ENCODE measurements around the gene MAPK8IP3. TPM values are rescaled to one million over a fixed set of nuclear protein-coding genes. Genes with fewer than 3 reads are reported as not detected.

Gene MAPK8IP3
- total and polyA plus RNA-seq, 3 experiments from 2014 or later = 2.3 to 63.2 (median 57.1) TPM

DNA sequence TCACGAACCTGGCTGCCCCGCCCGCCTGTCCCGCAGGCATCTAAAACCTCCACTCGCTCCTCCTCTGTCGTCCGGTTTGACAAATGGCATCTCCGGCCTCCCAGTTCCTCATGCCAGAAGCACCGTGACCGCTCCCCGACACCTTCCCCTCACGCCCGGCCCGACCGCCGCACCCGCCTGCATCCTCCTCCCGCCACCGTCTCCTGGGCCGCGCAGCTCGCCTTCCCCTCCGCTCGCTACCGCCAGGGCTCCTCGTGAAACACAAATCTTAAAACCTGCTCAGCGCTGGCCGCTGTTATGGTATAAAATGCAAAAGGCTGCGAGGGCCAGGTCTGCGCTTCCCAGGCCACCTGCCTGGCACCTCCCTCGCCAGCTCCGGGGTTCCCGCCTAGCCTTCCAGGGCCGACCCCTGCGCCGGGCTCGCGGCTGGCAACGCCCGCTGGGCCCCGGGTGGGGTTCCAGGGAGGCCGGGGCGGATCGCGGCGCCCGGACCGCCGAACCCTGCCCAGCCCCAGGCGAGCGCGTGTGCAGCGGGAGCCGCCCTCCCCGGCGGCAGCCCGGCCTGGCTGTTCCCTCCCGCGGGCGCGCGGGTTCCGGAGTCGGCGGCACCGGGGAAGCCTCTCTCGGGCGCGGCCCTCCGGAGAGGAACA lies 75.9 kb downstream of the MAPK8IP3 start:
- CTCF ChIA-PET = interaction anchor here (0.8 to 3.5 kb wide), 10 partner anchors 9 to 183 kb away, joined by 3 to 24 read pairs (median 6); partner anchors contain the start of genes EME2, MAPK8IP3, MRPS34 and RPS2
- peak overlapping the region; percentile 65 to 96 (median 86) for H3K27ac Mint-ChIP-seq
- H3K4me1 ChIP-seq (ENCODE audit: insufficient read depth, low read length) = peaks cover 35% of the 10 kb centered on the region

GRCh38 chr16:1782408-1783264 lies 76.6 kb downstream of the MAPK8IP3 start, which contains the start of the genes NUBP2 and SPSB3:
Gene NUBP2, plus strand, starts transcription at chr16:1782960. Its CDS starts 61 bp downstream, at chr16:1783021.
Gene SPSB3, minus strand, starts transcription at chr16:1782571. Its CDS starts 1,088 bp downstream, at chr16:1781483.
- peaks cover 35% of the 10 kb centered on the region for H3K4me1 ChIP-seq (ENCODE audit: insufficient read depth, low read length)
- peak within 1 kb of the TSS; percentile 87 to 97 (median 92) for H3K27ac Mint-ChIP-seq
- peak; percentile 98 to 99 (median 98) for DNase-seq
- H3K27ac ChIP-seq (ENCODE audit: low read depth, low read length) = peak within 1 kb of the TSS; percentile 86
- peaks cover 9% of the 10 kb centered on the region for H3K36me3 ChIP-seq (ENCODE audit: insufficient read depth, low read length)
- H3K9me3 ChIP-seq (ENCODE audit: low read length) = no peaks in the 10 kb centered on the region
- H3K9me3 Mint-ChIP-seq = no peaks in the 10 kb centered on the region
- H3K36me3 Mint-ChIP-seq = peaks cover 0 to 46% (median 0%) of the 10 kb centered on the region in 3 donors
- H3K4me3 ChIP-seq (ENCODE audit: low read length) = peak within 1 kb of the TSS; percentile 82
- ChIA-PET CTCF (interaction anchor here (0.8 to 3.5 kb wide), 12 partner anchors 9 to 362 kb away, joined by 3 to 24 read pairs (median 4); partner anchors contain the start of genes EME2, FAHD1, HAGH and MAPK8IP3), POLR2A (interaction anchor here (0.5 to 3.1 kb wide), 19 partner anchors 9 to 432 kb away, joined by 3 to 52 read pairs (median 7); partner anchors contain the start of genes EME2, FAHD1, HAGH and JPT2)
- H3K4me3 Mint-ChIP-seq = peak within 1 kb of the TSS; percentile 89 to 96 (median 92)
- peaks cover 0 to 2% of the 10 kb centered on the region in 2 donors for H3K27me3 Mint-ChIP-seq
- peaks cover 18 to 53% (median 26%) of the 10 kb centered on the region in 3 donors for H3K4me1 Mint-ChIP-seq
- H3K27me3 ChIP-seq (ENCODE audit: insufficient read depth, low read length, poor library complexity, severe bottlenecking) = no peaks in the 10 kb centered on the region

More for the DNA sequence above, 75.9 kb downstream of the MAPK8IP3 start:
- Mint-ChIP-seq H3K4me1 (peaks cover 18 to 51% (median 26%) of the 10 kb centered on the region in 3 donors), H3K27me3 (peaks cover 0 to 2% of the 10 kb centered on the region in 2 donors), H3K9me3 (no peaks in the 10 kb centered on the region), H3K4me3 (peak overlapping the region; percentile 80 to 95 (median 92)), H3K36me3 (peaks cover 0 to 46% (median 0%) of the 10 kb centered on the region in 3 donors)
- Histone ChIP-seq H3K36me3 (ENCODE audit: insufficient read depth, low read length) (peaks cover 1% of the 10 kb centered on the region), H3K27me3 (ENCODE audit: insufficient read depth, low read length, poor library complexity, severe bottlenecking) (no peaks in the 10 kb centered on the region), H3K27ac (ENCODE audit: low read depth, low read length) (peak overlapping the region; percentile 86), H3K4me3 (ENCODE audit: low read length) (peak overlapping the region; percentile 82), H3K9me3 (ENCODE audit: low read length) (no peaks in the 10 kb centered on the region)
- POLR2A ChIA-PET = interaction anchor here (0.8 to 3.1 kb wide), 16 partner anchors 9 to 432 kb away, joined by 3 to 52 read pairs (median 8); partner anchors contain the start of genes EME2, FAHD1, HAGH and JPT2
- DNase-seq = peak in 2 of 5 donors; percentile 24 to 35

DNA sequence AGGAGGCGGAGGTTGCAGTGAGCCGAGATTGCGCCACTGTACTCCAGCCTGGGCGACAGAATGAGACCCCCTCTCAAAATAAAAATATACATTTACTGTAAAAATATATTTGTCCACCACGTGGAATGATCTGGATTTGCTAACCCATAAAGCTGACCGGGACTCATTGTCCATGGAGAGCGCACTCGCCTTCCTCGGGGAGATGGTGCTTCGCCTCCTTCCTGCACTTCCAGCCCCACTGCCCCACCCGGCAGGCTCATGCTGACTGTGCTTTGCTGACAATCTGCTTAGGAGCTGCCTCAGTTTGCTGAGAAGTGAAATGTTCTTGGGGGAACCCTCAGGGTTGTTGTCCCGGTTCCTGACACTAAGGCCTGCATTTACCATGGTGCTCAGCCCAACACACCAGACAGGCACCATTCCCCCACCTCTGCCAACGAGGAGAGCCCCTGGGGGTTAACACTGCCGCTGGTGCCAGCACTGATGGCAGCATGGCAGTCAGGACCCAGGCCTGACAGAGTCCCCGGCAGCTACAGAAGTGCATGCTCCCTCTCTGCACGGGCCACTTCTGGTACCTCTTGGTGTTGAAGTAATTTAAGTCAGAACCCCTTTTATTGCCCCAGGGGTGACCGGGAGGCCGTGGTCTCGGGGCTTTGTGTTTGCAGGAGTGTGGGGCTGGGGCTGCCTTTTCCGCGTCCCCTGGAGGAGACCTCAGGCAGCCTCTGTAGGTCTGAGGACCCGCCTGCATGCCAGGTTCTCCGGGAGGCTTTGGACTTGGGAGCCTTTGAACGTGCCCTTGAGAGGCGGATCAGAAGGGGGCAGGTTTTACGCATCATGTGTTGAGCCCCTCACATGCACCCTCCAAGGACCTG lies 79.2 kb downstream of the MAPK8IP3 start:
- Mint-ChIP-seq H3K4me1 (peaks cover 20 to 52% (median 26%) of the 10 kb centered on the region in 3 donors), H3K27ac (peak overlapping the region in 2 of 8 donors; percentile 43 to 81), H3K9me3 (no peaks in the 10 kb centered on the region), H3K4me3 (peak overlapping the region in 6 of 7 donors; percentile 43 to 84 (median 66)), H3K36me3 (peaks cover 0 to 47% (median 3%) of the 10 kb centered on the region in 3 donors), H3K27me3 (peaks cover 0 to 2% of the 10 kb centered on the region in 2 donors)
- Histone ChIP-seq H3K4me1 (ENCODE audit: insufficient read depth, low read length) (peaks cover 35% of the 10 kb centered on the region), H3K27me3 (ENCODE audit: insufficient read depth, low read length, poor library complexity, severe bottlenecking) (no peaks in the 10 kb centered on the region), H3K4me3 (ENCODE audit: low read length) (no peak overlapping the region), H3K27ac (ENCODE audit: low read depth, low read length) (no peak overlapping the region), H3K36me3 (ENCODE audit: insufficient read depth, low read length) (peaks cover 9% of the 10 kb centered on the region), H3K9me3 (ENCODE audit: low read length) (no peaks in the 10 kb centered on the region)
- ChIA-PET CTCF (interaction anchor here (1.6 to 3.5 kb wide), 2 partner anchors 12 to 29 kb away, joined by 3 to 24 read pairs; partner anchors contain the start of genes EME2 and MRPS34), POLR2A (no interaction called here)
- no peak for DNase-seq

DNA sequence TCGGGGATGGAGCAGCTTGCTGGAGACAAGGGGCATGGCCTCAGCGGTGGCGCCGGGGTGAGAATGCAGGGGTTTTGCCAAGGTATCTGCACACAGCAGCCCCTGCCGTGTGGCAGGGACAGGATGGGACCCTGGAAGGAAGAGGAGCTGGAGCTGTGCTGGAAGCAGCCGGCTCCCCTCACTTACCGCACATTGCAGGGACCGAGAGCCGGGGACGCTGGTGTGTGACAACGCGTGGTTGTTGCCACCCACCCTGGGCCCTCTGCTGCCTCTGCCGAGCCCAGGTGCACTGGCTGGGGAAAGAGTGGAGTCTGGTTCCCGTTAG lies 79.8 kb downstream of the MAPK8IP3 start:
- Mint-ChIP-seq H3K9me3 (no peaks in the 10 kb centered on the region), H3K4me1 (peaks cover 20 to 49% (median 26%) of the 10 kb centered on the region in 3 donors), H3K27ac (no peak overlapping the region), H3K27me3 (peaks cover 0 to 2% of the 10 kb centered on the region in 2 donors), H3K36me3 (peaks cover 0 to 46% (median 3%) of the 10 kb centered on the region in 3 donors), H3K4me3 (no peak overlapping the region)
- H3K4me1 ChIP-seq (ENCODE audit: insufficient read depth, low read length) = peaks cover 29% of the 10 kb centered on the region
- H3K9me3 ChIP-seq (ENCODE audit: low read length) = no peaks in the 10 kb centered on the region
- H3K27me3 ChIP-seq (ENCODE audit: insufficient read depth, low read length, poor library complexity, severe bottlenecking) = no peaks in the 10 kb centered on the region
- H3K27ac ChIP-seq (ENCODE audit: low read depth, low read length) = no peak overlapping the region
- peaks cover 9% of the 10 kb centered on the region for H3K36me3 ChIP-seq (ENCODE audit: insufficient read depth, low read length)
- CTCF ChIA-PET = no interaction called here
- POLR2A ChIA-PET = no interaction called here
- no peak overlapping the region for H3K4me3 ChIP-seq (ENCODE audit: low read length)
- no peak for DNase-seq

- Mint-ChIP-seq H3K4me3 (no peak overlapping the region), H3K9me3 (no peaks in the 10 kb centered on the region), H3K36me3 (peaks cover 0 to 46% (median 3%) of the 10 kb centered on the region in 3 donors), H3K27ac (no peak overlapping the region), H3K27me3 (peaks cover 0 to 2% of the 10 kb centered on the region in 2 donors), H3K4me1 (peaks cover 20 to 43% (median 21%) of the 10 kb centered on the region in 3 donors)
- ChIA-PET POLR2A (no interaction called here), CTCF (no interaction called here)
- Histone ChIP-seq H3K9me3 (ENCODE audit: low read length) (no peaks in the 10 kb centered on the region), H3K4me1 (ENCODE audit: insufficient read depth, low read length) (peaks cover 23% of the 10 kb centered on the region), H3K27ac (ENCODE audit: low read depth, low read length) (no peak overlapping the region), H3K36me3 (ENCODE audit: insufficient read depth, low read length) (peaks cover 9% of the 10 kb centered on the region), H3K27me3 (ENCODE audit: insufficient read depth, low read length, poor library complexity, severe bottlenecking) (no peaks in the 10 kb centered on the region), H3K4me3 (ENCODE audit: low read length) (no peak overlapping the region)
- no peak for DNase-seq
Measured at GRCh38 chr16:1786242-1787055, 80.5 kb downstream of the MAPK8IP3 start.

DNA sequence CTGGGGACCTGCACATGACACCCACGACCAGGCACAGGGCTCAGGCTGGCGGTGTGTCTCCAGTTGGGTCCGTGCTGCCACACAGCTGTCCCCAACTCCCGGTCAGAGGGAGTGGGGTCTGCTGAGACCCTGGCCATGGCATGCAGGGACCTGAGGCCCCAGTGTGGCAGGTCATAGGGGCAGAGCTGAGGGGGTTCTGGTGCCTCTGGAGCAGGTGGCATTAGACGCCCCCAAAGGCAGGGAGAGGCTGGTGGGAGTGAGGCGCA lies 81.0 kb downstream of the MAPK8IP3 start:
- H3K9me3 Mint-ChIP-seq = no peaks in the 10 kb centered on the region
- Histone ChIP-seq H3K9me3 (ENCODE audit: low read length) (no peaks in the 10 kb centered on the region), H3K36me3 (ENCODE audit: insufficient read depth, low read length) (peaks cover 9% of the 10 kb centered on the region), H3K4me3 (ENCODE audit: low read length) (no peak overlapping the region), H3K27ac (ENCODE audit: low read depth, low read length) (no peak overlapping the region), H3K4me1 (ENCODE audit: insufficient read depth, low read length) (peaks cover 18% of the 10 kb centered on the region), H3K27me3 (ENCODE audit: insufficient read depth, low read length, poor library complexity, severe bottlenecking) (no peaks in the 10 kb centered on the region)
- H3K4me3 Mint-ChIP-seq = no peak overlapping the region
- H3K27me3 Mint-ChIP-seq = peaks cover 0 to 2% of the 10 kb centered on the region in 2 donors
- ChIA-PET CTCF (no interaction called here), POLR2A (no interaction called here)
- H3K36me3 Mint-ChIP-seq = peaks cover 0 to 42% (median 3%) of the 10 kb centered on the region in 3 donors
- H3K27ac Mint-ChIP-seq = no peak overlapping the region
- no peak for DNase-seq
- peaks cover 16 to 38% (median 16%) of the 10 kb centered on the region in 3 donors for H3K4me1 Mint-ChIP-seq
